ENCODE measurements around the gene MGST2. TPM values are rescaled to one million over a fixed set of nuclear protein-coding genes. Genes with fewer than 3 reads are reported as not detected.

MGST2 gene
- total RNA-seq, 1 donor from 2014 or later = 8.6 TPM

- DNase-seq = no peak
Observed at GRCh38 chr4:139738846-139739613, 73.4 kb downstream of the MGST2 start.

GRCh38 chr4:139740121-139740520 lies 74.5 kb downstream of the MGST2 start:
- DNase-seq = peak; percentile 47

- peak; percentile 57 for DNase-seq
Observed at GRCh38 chr4:139740531-139741041, 75.0 kb downstream of the MGST2 start.

- DNase-seq = no peak
Observed at GRCh38 chr4:139743027-139743426, 77.4 kb downstream of the MGST2 start.

- no peak for DNase-seq
Observed at GRCh38 chr4:139744232-139744631, 78.6 kb downstream of the MGST2 start.

GRCh38 chr4:139745111-139745639 lies 79.6 kb downstream of the MGST2 start:
- no peak for DNase-seq

GRCh38 chr4:139746431-139747171 lies 81.0 kb downstream of the MGST2 start:
- no peak for DNase-seq

GRCh38 chr4:139749338-139749737 lies 83.7 kb downstream of the MGST2 start:
- DNase-seq = no peak

GRCh38 chr4:139749835-139750498 lies 84.3 kb downstream of the MGST2 start:
- no peak for DNase-seq

- DNase-seq = no peak
Observed at GRCh38 chr4:139753686-139754085, 88.1 kb downstream of the MGST2 start.

Other genes starting within 250 kb of the MGST2 start
- 47.7 TPM for gene RAB33B, start 211.7 kb upstream of the MGST2 start, total RNA-seq
- gene SETD7, start 109.6 kb upstream of the MGST2 start, total RNA-seq = 42.7 TPM

Data from occipital lobe (tissue), 2 donors.